MCF 10A (cell line): Measurements from ENCODE around the gene PIK3R5. TPM values are rescaled to one million over a fixed set of nuclear protein-coding genes. Genes with fewer than 3 reads are reported as not detected.

Experiments
- BruUV-seq: library from RNA; stranded (reverse); fragments of 400-500 nt; replicated peaks from 2 replicates; lab custom pipeline; 2021; lab: Mats Ljungman, UMichigan
- CTCF ChIA-PET: fragments of 300-600 bp; sonication (Branson Sonifier 250); formaldehyde crosslinking; extraction: SDS; loops from one replicate; lab custom pipeline; 2021; ENCODE audit warnings: antibody characterized with exemption, inconsistent platforms; lab: Yijun Ruan, JAX
- POLR2A ChIA-PET: fragments of 300-600, 350-650 bp; sonication (Branson Sonifier 250); formaldehyde crosslinking; extraction: SDS; loops from one replicate; lab custom pipeline; 2020; ENCODE audit warnings: antibody characterized with exemption, inconsistent platforms; lab: Yijun Ruan, JAX
- DNase-seq: peaks from one replicate; pipeline ENCODE4 v3.0.0-alpha.2; 2018; ENCODE audit not compliant: unreplicated experiment
- H3K27ac Mint-ChIP-seq: one replicate; pipeline ENCODE4 v1.8.0; 2022; ENCODE audit warnings: mild to moderate bottlenecking, low read depth, mixed read lengths; ENCODE audit not compliant: unreplicated experiment
- H3K27me3 Mint-ChIP-seq: one replicate; pipeline ENCODE4 v1.8.0; 2022; ENCODE audit warnings: mixed read lengths; ENCODE audit not compliant: insufficient read depth, unreplicated experiment
- H3K36me3 Mint-ChIP-seq: one replicate; pipeline ENCODE4 v1.8.0; 2022; ENCODE audit warnings: mild to moderate bottlenecking, moderate library complexity, mixed read lengths; ENCODE audit not compliant: insufficient read depth, unreplicated experiment
- H3K4me1 Mint-ChIP-seq: one replicate; pipeline ENCODE4 v1.8.0; 2022; ENCODE audit warnings: mixed read lengths; ENCODE audit not compliant: insufficient read depth, unreplicated experiment
- H3K4me3 Mint-ChIP-seq: one replicate; pipeline ENCODE4 v1.8.0; 2022; ENCODE audit warnings: mild to moderate bottlenecking, moderate library complexity, mixed read lengths; ENCODE audit not compliant: unreplicated experiment
- H3K9me3 Mint-ChIP-seq: one replicate; pipeline ENCODE4 v1.8.0; 2022; ENCODE audit warnings: mixed read lengths; ENCODE audit not compliant: unreplicated experiment
- CTCF ChIP-seq: fragments of 200-600 bp; IDR thresholded peaks from one replicate; pipeline ENCODE4 v1.8.0; 2022; ENCODE audit warnings: antibody characterized with exemption, mild to moderate bottlenecking; ENCODE audit not compliant: unreplicated experiment
- intact Hi-C: fragments of 100-400 bp; cut with micrococcal nuclease; formaldehyde crosslinking; loops from 2 replicates; pipeline ENCODE4 v1.14.1; 2022
- total RNA-seq: library from RNA; stranded (reverse); gene quantifications from 2 replicates; pipeline ENCODE4 v1.2.3, GENCODE V29; 2022

PIK3R5 gene
- total RNA-seq, 1 experiment from 2014 or later = not detected

GRCh38 chr17:8900207-8900606, 65.3 kb downstream of the PIK3R5 start:
- no peak for TF ChIP-seq CTCF
- no peak overlapping the region for H3K4me3 Mint-ChIP-seq
- intact Hi-C loops = no loop called here
- H3K36me3 Mint-ChIP-seq = no peaks in the 10 kb centered on the region
- no TSS peak for BruUV-seq
- no peaks in the 10 kb centered on the region for H3K9me3 Mint-ChIP-seq
- H3K4me1 Mint-ChIP-seq = no peaks in the 10 kb centered on the region
- no peak for DNase-seq
- H3K27ac Mint-ChIP-seq = no peak overlapping the region
- H3K27me3 Mint-ChIP-seq = peaks cover 12% of the 10 kb centered on the region
- CTCF ChIA-PET = interaction anchor here (0.6 to 1.4 kb wide), 6 partner anchors 9 to 509 kb away, joined by 3 to 7 read pairs (median 3); partner anchors contain the start of gene PIK3R6
- POLR2A ChIA-PET = interaction anchor here (0.6 to 1.2 kb wide), 2 partner anchors 22 to 98 kb away, joined by 3 read pairs; no protein-coding TSS in a partner anchor

- Mint-ChIP-seq H3K27ac (no peak overlapping the region), H3K27me3 (no peaks in the 10 kb centered on the region), H3K36me3 (no peaks in the 10 kb centered on the region), H3K4me1 (no peaks in the 10 kb centered on the region), H3K4me3 (no peak overlapping the region), H3K9me3 (no peaks in the 10 kb centered on the region)
- intact Hi-C loops = loop anchor here (5.0 kb wide), 1 partner anchor 99 kb away; no protein-coding TSS in a partner anchor
- no peak for DNase-seq
- BruUV-seq = no TSS peak
- ChIA-PET CTCF (interaction anchor here (0.8 kb wide), 1 partner anchor 152 kb away, joined by 4 read pairs; no protein-coding TSS in a partner anchor), POLR2A (no interaction called here)
- no peak for TF ChIP-seq CTCF
Measured at GRCh38 chr17:8898636-8899035, 66.9 kb downstream of the PIK3R5 start.

- no peak overlapping the region for H3K4me3 Mint-ChIP-seq
- no peaks in the 10 kb centered on the region for H3K4me1 Mint-ChIP-seq
- ChIA-PET POLR2A (no interaction called here), CTCF (interaction anchor here (0.8 kb wide), 1 partner anchor 152 kb away, joined by 4 read pairs; no protein-coding TSS in a partner anchor)
- H3K27ac Mint-ChIP-seq = no peak overlapping the region
- H3K9me3 Mint-ChIP-seq = no peaks in the 10 kb centered on the region
- H3K27me3 Mint-ChIP-seq = no peaks in the 10 kb centered on the region
- no peak for TF ChIP-seq CTCF
- intact Hi-C loops = loop anchor here (5.0 kb wide), 1 partner anchor 99 kb away; no protein-coding TSS in a partner anchor
- H3K36me3 Mint-ChIP-seq = no peaks in the 10 kb centered on the region
- DNase-seq = no peak
- no TSS peak for BruUV-seq
Measured at GRCh38 chr17:8898126-8898525, 67.4 kb downstream of the PIK3R5 start.

- POLR2A ChIA-PET = no interaction called here
- H3K36me3 Mint-ChIP-seq = no peaks in the 10 kb centered on the region
- no peak overlapping the region for H3K4me3 Mint-ChIP-seq
- H3K27ac Mint-ChIP-seq = no peak overlapping the region
- no TSS peak for BruUV-seq
- intact Hi-C loops = loop anchor here (5.0 kb wide), 1 partner anchor 100 kb away; no protein-coding TSS in a partner anchor
- DNase-seq = no peak
- CTCF ChIA-PET = interaction anchor here (1.2 kb wide), 1 partner anchor 12 kb away, joined by 6 read pairs; no protein-coding TSS in a partner anchor
- no peaks in the 10 kb centered on the region for H3K4me1 Mint-ChIP-seq
- H3K9me3 Mint-ChIP-seq = no peaks in the 10 kb centered on the region
- no peak for TF ChIP-seq CTCF
- peaks cover 9% of the 10 kb centered on the region for H3K27me3 Mint-ChIP-seq
Measured at GRCh38 chr17:8896641-8897635, 68.6 kb downstream of the PIK3R5 start.
